Measurements from ENCODE around the gene APOM.
A peak's percentile ranks its signal among the peaks of the same experiment; 100 is the strongest.

The APOM gene

GRCh38 chr6:31631681-31632278, 23.9 kb upstream of the APOM start:
- DNase-seq = no peak

GRCh38 chr6:31632279-31632946, 23.3 kb upstream of the APOM start:
- DNase-seq = no peak

- no peak for DNase-seq
Observed at GRCh38 chr6:31633447-31633846, 22.2 kb upstream of the APOM start.

GRCh38 chr6:31634131-31634530, 21.6 kb upstream of the APOM start:
- DNase-seq = no peak

GRCh38 chr6:31634969-31635575, 20.6 kb upstream of the APOM start:
- DNase-seq = no peak

- DNase-seq = no peak
Observed at GRCh38 chr6:31636698-31637596, 18.7 kb upstream of the APOM start.

GRCh38 chr6:31639043-31639442, 16.7 kb upstream of the APOM start:
- DNase-seq = no peak

GRCh38 chr6:31639449-31639861, 16.2 kb upstream of the APOM start:
- DNase-seq = no peak

GRCh38 chr6:31640612-31641011, 15.1 kb upstream of the APOM start:
- no peak for DNase-seq

GRCh38 chr6:31641370-31641769, 14.3 kb upstream of the APOM start:
- no peak for DNase-seq

GRCh38 chr6:31642798-31643570, 12.7 kb upstream of the APOM start:
- no peak for DNase-seq

- no peak for DNase-seq
Observed at GRCh38 chr6:31643818-31644454, 11.8 kb upstream of the APOM start.

- no peak for DNase-seq
Observed at GRCh38 chr6:31645325-31645724, 10.4 kb upstream of the APOM start.

GRCh38 chr6:31651602-31652191, 4.0 kb upstream of the APOM start:
- DNase-seq = no peak

- peak in 1 of 2 donors; percentile 90 for DNase-seq
Observed at GRCh38 chr6:31652925-31653724, 2.6 kb upstream of the APOM start.

GRCh38 chr6:31654574-31655348, 933 bp upstream of the APOM start:
- no peak for DNase-seq

GRCh38 chr6:31657406-31658157, 1.9 kb downstream of the APOM start:
- DNase-seq = peak in 1 of 2 donors; percentile 42

- no peak for DNase-seq
Observed at GRCh38 chr6:31658158-31658688, 2.5 kb downstream of the APOM start.
